Effector memory CD8-positive, alpha-beta T cell (primary cell): ENCODE measurements around the gene TRAPPC10.
A peak's percentile ranks its signal among the peaks of the same experiment; 100 is the strongest.
"Not testable (repeated sequence)": the region's sequence is repeated elsewhere in the genome, so short reads cannot be mapped to it uniquely, and the experiment has no call there.

ENCODE experiments used
- ATAC-seq: fragments of 150-1000 bp; cut with Tn5 transposase; replicated peaks from 2 replicates; pipeline ENCODE4 v1.10.0; 2021; ENCODE audit warnings: mild to moderate bottlenecking, moderate library complexity
- DNase-seq, 3 experiments: peaks; one replicate each; pipeline ENCODE4 v3.0.0; 2021
- H3K27ac Mint-ChIP-seq, 2 donors: one replicate each; pipeline ENCODE4 v1.8.0; 2022; ENCODE audit warnings: mild to moderate bottlenecking in 2 of 2, mixed read lengths in 2 of 2, moderate library complexity in 2 of 2
- H3K27me3 Mint-ChIP-seq, 2 donors: one replicate each; pipeline ENCODE4 v1.8.0; 2022; ENCODE audit warnings: mixed read lengths in 2 of 2
- H3K36me3 Mint-ChIP-seq: one replicate; pipeline ENCODE4 v1.8.0; 2022; ENCODE audit warnings: mild to moderate bottlenecking, moderate library complexity, mixed read lengths; ENCODE audit not compliant: insufficient read depth
- H3K4me1 Mint-ChIP-seq, 2 donors: one replicate each; pipeline ENCODE4 v1.8.0; 2022; ENCODE audit warnings: low read depth in 2 of 2, mixed read lengths in 2 of 2
- H3K4me3 Mint-ChIP-seq, 2 donors: one replicate each; pipeline ENCODE4 v1.8.0; 2022; ENCODE audit warnings: mild to moderate bottlenecking in 2 of 2, mixed read lengths in 2 of 2, moderate library complexity in 2 of 2
- H3K9me3 Mint-ChIP-seq, 2 donors: one replicate each; pipeline ENCODE4 v1.8.0; 2022; ENCODE audit warnings: mixed read lengths in 2 of 2

Gene TRAPPC10

GRCh38 chr21:44134732-44135131, 122.6 kb downstream of the TRAPPC10 start:
- not testable (repeated sequence) for H3K27me3 Mint-ChIP-seq, H3K36me3 Mint-ChIP-seq, H3K9me3 Mint-ChIP-seq, ATAC-seq, H3K4me3 Mint-ChIP-seq, DNase-seq, H3K27ac Mint-ChIP-seq, H3K4me1 Mint-ChIP-seq

- H3K36me3 Mint-ChIP-seq, H3K9me3 Mint-ChIP-seq, H3K4me1 Mint-ChIP-seq, H3K27me3 Mint-ChIP-seq, H3K27ac Mint-ChIP-seq, H3K4me3 Mint-ChIP-seq: not testable (repeated sequence)
- DNase-seq (peak in 1 of 3 experiments; percentile 14), ATAC-seq (peak; percentile 50)
These were observed 125.9 kb downstream of the TRAPPC10 start for GRCh38 chr21:44138039-44138438.

GRCh38 chr21:44139787-44140551, 127.9 kb downstream of the TRAPPC10 start:
- not testable (repeated sequence) for H3K27ac Mint-ChIP-seq, H3K4me1 Mint-ChIP-seq, H3K36me3 Mint-ChIP-seq, H3K27me3 Mint-ChIP-seq, H3K9me3 Mint-ChIP-seq, H3K4me3 Mint-ChIP-seq
- peak; percentile 20 for ATAC-seq
- peak in 2 of 3 experiments; percentile 0 to 5 for DNase-seq

- not testable (repeated sequence) for H3K27me3 Mint-ChIP-seq, H3K9me3 Mint-ChIP-seq, DNase-seq, H3K36me3 Mint-ChIP-seq, H3K4me3 Mint-ChIP-seq, H3K27ac Mint-ChIP-seq, ATAC-seq, H3K4me1 Mint-ChIP-seq
These were observed 128.4 kb downstream of the TRAPPC10 start for GRCh38 chr21:44140552-44140932.

- not testable (repeated sequence) for ATAC-seq, H3K4me1 Mint-ChIP-seq, H3K9me3 Mint-ChIP-seq, H3K27me3 Mint-ChIP-seq, H3K4me3 Mint-ChIP-seq, DNase-seq, H3K27ac Mint-ChIP-seq, H3K36me3 Mint-ChIP-seq
These were observed 130.4 kb downstream of the TRAPPC10 start for GRCh38 chr21:44142470-44142869.

GRCh38 chr21:44143380-44143779, 131.3 kb downstream of the TRAPPC10 start:
- H3K4me1 Mint-ChIP-seq, H3K9me3 Mint-ChIP-seq, H3K27me3 Mint-ChIP-seq, H3K36me3 Mint-ChIP-seq, H3K4me3 Mint-ChIP-seq, H3K27ac Mint-ChIP-seq: not testable (repeated sequence)
- DNase-seq (peak in 1 of 3 experiments; percentile 31), ATAC-seq (peak; percentile 78)

GRCh38 chr21:44143996-44144395, 131.9 kb downstream of the TRAPPC10 start:
- not testable (repeated sequence) for H3K9me3 Mint-ChIP-seq, H3K27ac Mint-ChIP-seq, H3K27me3 Mint-ChIP-seq, ATAC-seq, H3K36me3 Mint-ChIP-seq, H3K4me1 Mint-ChIP-seq, H3K4me3 Mint-ChIP-seq, DNase-seq

- not testable (repeated sequence) for H3K27me3 Mint-ChIP-seq
These were observed 132.9 kb downstream of the TRAPPC10 start for GRCh38 chr21:44144784-44145602.

GRCh38 chr21:44145616-44146015, 133.5 kb downstream of the TRAPPC10 start:
- ATAC-seq, H3K4me3 Mint-ChIP-seq, H3K9me3 Mint-ChIP-seq: not testable (repeated sequence)

More at GRCh38 chr21:44144784-44145602, 132.9 kb downstream of the TRAPPC10 start:
- not testable (repeated sequence) for DNase-seq, H3K4me3 Mint-ChIP-seq, H3K9me3 Mint-ChIP-seq, H3K36me3 Mint-ChIP-seq, H3K4me1 Mint-ChIP-seq, H3K27ac Mint-ChIP-seq
- ATAC-seq: peak; percentile 39

GRCh38 chr21:44147108-44147507, 135.0 kb downstream of the TRAPPC10 start:
- ATAC-seq, H3K4me1 Mint-ChIP-seq, H3K4me3 Mint-ChIP-seq, H3K27ac Mint-ChIP-seq, H3K36me3 Mint-ChIP-seq, DNase-seq, H3K27me3 Mint-ChIP-seq, H3K9me3 Mint-ChIP-seq: not testable (repeated sequence)

More at GRCh38 chr21:44145616-44146015, 133.5 kb downstream of the TRAPPC10 start:
- H3K27ac Mint-ChIP-seq, DNase-seq, H3K36me3 Mint-ChIP-seq, H3K4me1 Mint-ChIP-seq, H3K27me3 Mint-ChIP-seq: not testable (repeated sequence)

- DNase-seq, H3K4me3 Mint-ChIP-seq, ATAC-seq, H3K27me3 Mint-ChIP-seq, H3K36me3 Mint-ChIP-seq, H3K9me3 Mint-ChIP-seq, H3K27ac Mint-ChIP-seq, H3K4me1 Mint-ChIP-seq: not testable (repeated sequence)
These were observed 138.1 kb downstream of the TRAPPC10 start for GRCh38 chr21:44150255-44150654.

GRCh38 chr21:44153214-44153888, 141.2 kb downstream of the TRAPPC10 start:
- not testable (repeated sequence) for DNase-seq, H3K9me3 Mint-ChIP-seq, H3K27me3 Mint-ChIP-seq, H3K36me3 Mint-ChIP-seq, H3K27ac Mint-ChIP-seq, H3K4me1 Mint-ChIP-seq, H3K4me3 Mint-ChIP-seq, ATAC-seq

- not testable (repeated sequence) for H3K4me1 Mint-ChIP-seq, H3K9me3 Mint-ChIP-seq, DNase-seq, H3K27me3 Mint-ChIP-seq, H3K4me3 Mint-ChIP-seq, H3K27ac Mint-ChIP-seq, H3K36me3 Mint-ChIP-seq
- ATAC-seq: peak; percentile 28
These were observed 141.8 kb downstream of the TRAPPC10 start for GRCh38 chr21:44153889-44154228.

GRCh38 chr21:44154816-44155230, 142.7 kb downstream of the TRAPPC10 start:
- not testable (repeated sequence) for ATAC-seq

More at GRCh38 chr21:44154816-44155230, 142.7 kb downstream of the TRAPPC10 start:
- H3K9me3 Mint-ChIP-seq, H3K4me3 Mint-ChIP-seq, H3K36me3 Mint-ChIP-seq, DNase-seq, H3K4me1 Mint-ChIP-seq, H3K27ac Mint-ChIP-seq, H3K27me3 Mint-ChIP-seq: not testable (repeated sequence)
